Measurements from ENCODE around the gene CCDC187. TPM values are rescaled to one million over a fixed set of nuclear protein-coding genes. Genes with fewer than 3 reads are reported as not detected.

CCDC187 gene
- total RNA-seq, 2 donors from 2014 or later: 0.30 to 0.48 TPM

GRCh38 chr9:136299116-136299515 lies 4.8 kb downstream of the CCDC187 start:
- DNase-seq: no peak
- Histone ChIP-seq H3K27ac (no peak overlapping the region), H3K4me3 (no peak overlapping the region), H3K27me3 (no peaks in the 10 kb centered on the region), H3K36me3 (no peaks in the 10 kb centered on the region), H3K4me1 (peaks cover 6% of the 10 kb centered on the region), H3K9ac (ENCODE audit: low read depth in 2 of 2, low read length in 2 of 2) (no peak overlapping the region), H3K9me3 (no peaks in the 10 kb centered on the region)
- intact Hi-C loops (cut with DNase I): no loop called here
- no peak for TF ChIP-seq CTCF (IDR thresholded peaks at IDR 0.05)

- no peak for DNase-seq
- H3K4me3 ChIP-seq: no peak overlapping the region
- H3K36me3 ChIP-seq: no peaks in the 10 kb centered on the region
- no peak overlapping the region for H3K27ac ChIP-seq
- TF ChIP-seq CTCF (IDR thresholded peaks at IDR 0.05): no peak
- intact Hi-C loops (cut with DNase I): no loop called here
- no peaks in the 10 kb centered on the region for H3K27me3 ChIP-seq
- H3K9ac ChIP-seq (ENCODE audit: low read depth in 2 of 2, low read length in 2 of 2): no peak overlapping the region
- peaks cover 6% of the 10 kb centered on the region for H3K4me1 ChIP-seq
- H3K9me3 ChIP-seq: no peaks in the 10 kb centered on the region
These were observed 5.8 kb downstream of the CCDC187 start for GRCh38 chr9:136297766-136298735.

GRCh38 chr9:136297016-136297691 lies 6.7 kb downstream of the CCDC187 start:
- Histone ChIP-seq H3K9me3 (no peaks in the 10 kb centered on the region), H3K4me3 (no peak overlapping the region), H3K36me3 (no peaks in the 10 kb centered on the region), H3K9ac (ENCODE audit: low read depth in 2 of 2, low read length in 2 of 2) (peak overlapping the region in 1 of 2 donors; percentile 14), H3K27ac (no peak overlapping the region), H3K27me3 (no peaks in the 10 kb centered on the region), H3K4me1 (peaks cover 6% of the 10 kb centered on the region)
- intact Hi-C loops (cut with DNase I): no loop called here
- no peak for TF ChIP-seq CTCF (IDR thresholded peaks at IDR 0.05)
- peak; percentile 75 for DNase-seq

GRCh38 chr9:136296434-136297015 lies 7.4 kb downstream of the CCDC187 start:
- no peak for TF ChIP-seq CTCF (IDR thresholded peaks at IDR 0.05)
- Histone ChIP-seq H3K9ac (ENCODE audit: low read depth in 2 of 2, low read length in 2 of 2) (peak overlapping the region in 1 of 2 donors; percentile 14), H3K4me1 (peaks cover 6% of the 10 kb centered on the region), H3K27me3 (no peaks in the 10 kb centered on the region), H3K4me3 (no peak overlapping the region), H3K27ac (no peak overlapping the region), H3K36me3 (no peaks in the 10 kb centered on the region), H3K9me3 (no peaks in the 10 kb centered on the region)
- intact Hi-C loops (cut with DNase I): no loop called here
- DNase-seq: no peak

All from colonic mucosa (tissue), 4 donors.